HG03025 (cell line): ENCODE results near the gene DAB1.
A peak's percentile ranks its signal among the peaks of the same experiment; 100 is the strongest.

ENCODE experiments used
- ATAC-seq: cut with Tn5 transposase; IDR thresholded peaks from one replicate; pipeline ENCODE4 v1.9.1; 2021; ENCODE audit warnings: mild to moderate bottlenecking, moderate library complexity; ENCODE audit not compliant: unreplicated experiment, low FRiP score

Gene DAB1

DNA sequence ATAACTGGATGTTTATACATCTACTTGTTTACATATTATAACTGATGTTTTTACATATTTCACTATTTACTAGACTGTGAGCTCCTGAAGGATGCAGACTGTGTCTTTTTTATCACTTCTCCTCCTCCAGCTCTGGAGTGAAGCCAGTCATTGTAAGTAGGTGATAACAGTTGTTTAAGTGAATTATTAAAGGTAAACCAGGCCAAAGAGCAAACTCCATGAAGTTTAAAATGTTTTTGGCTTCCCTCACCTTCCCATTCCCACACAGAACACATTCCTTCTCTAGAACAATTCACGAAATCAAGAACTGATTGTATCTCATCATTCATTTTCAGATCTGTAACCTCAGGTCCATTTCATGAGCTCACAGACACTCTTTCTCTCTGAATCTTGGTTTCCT lies 98.3 kb downstream of the DAB1 start:
- ATAC-seq: no peak

- no peak for ATAC-seq
Measured at GRCh38 chr1:57325117-57325516, 98.7 kb downstream of the DAB1 start.

- no peak for ATAC-seq
Measured at GRCh38 chr1:57324388-57324787, 99.5 kb downstream of the DAB1 start.

DNA sequence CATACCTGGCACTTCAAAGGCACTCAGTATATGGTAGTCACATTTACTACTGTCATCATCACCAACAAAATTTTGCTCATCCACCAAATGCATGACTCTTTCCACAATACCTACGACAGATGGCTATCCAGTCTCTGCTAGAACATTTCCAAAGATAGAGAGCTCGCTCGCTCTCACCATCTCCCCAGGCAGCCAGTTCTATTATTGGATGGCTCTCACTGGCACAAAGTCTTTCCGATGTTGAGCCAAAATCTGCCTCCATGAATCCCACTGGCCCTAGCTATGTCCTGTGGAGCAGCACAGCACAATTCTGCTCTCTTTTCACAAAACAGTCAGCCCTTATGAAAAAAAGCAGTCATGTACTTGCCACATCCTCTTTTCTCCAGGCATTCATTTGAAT lies 102.1 kb downstream of the DAB1 start:
- no peak for ATAC-seq

- no peak for ATAC-seq
Measured at GRCh38 chr1:57319791-57320190, 104.1 kb downstream of the DAB1 start.

DNA sequence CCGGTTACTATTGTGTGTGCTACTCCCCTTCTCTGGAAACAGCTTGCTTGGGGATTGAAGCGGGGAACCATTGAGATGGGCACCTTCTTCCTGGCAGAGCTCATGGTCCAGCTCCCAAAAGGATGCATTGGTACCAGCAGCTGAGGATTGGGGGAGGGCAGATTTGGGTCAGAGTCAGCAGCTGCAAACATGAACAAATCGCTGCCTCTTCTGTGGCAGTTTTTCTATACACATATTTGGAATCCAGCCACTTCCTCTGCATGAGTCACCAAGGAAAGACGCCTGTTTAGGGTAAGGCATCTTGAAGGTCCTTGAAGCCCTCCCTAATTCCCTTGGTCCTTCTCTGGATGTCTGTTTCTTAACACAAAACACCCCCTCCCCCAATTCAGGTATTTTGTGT lies 104.7 kb downstream of the DAB1 start:
- ATAC-seq: no peak

DNA sequence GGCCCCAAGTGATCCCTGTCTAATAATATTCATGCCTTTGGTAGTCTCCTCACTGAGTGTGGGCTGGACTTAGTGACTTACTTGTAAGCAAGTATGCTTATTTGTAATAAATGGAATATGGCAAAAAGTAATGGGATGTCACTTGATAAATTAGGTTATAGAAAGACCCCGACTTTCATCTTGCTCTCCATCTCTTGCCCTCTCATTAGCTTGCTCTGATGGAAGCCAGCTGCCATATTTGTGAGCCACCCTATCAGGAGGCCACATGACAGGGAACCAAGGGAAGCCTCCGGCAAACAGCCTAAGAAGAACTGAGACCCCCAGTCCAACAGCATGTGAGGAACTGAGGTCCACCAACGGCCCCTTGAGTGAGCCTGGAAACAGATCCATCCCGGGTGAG lies 107.0 kb downstream of the DAB1 start:
- ATAC-seq: no peak

- ATAC-seq: no peak
Measured at GRCh38 chr1:57316291-57316690, 107.6 kb downstream of the DAB1 start.

DNA sequence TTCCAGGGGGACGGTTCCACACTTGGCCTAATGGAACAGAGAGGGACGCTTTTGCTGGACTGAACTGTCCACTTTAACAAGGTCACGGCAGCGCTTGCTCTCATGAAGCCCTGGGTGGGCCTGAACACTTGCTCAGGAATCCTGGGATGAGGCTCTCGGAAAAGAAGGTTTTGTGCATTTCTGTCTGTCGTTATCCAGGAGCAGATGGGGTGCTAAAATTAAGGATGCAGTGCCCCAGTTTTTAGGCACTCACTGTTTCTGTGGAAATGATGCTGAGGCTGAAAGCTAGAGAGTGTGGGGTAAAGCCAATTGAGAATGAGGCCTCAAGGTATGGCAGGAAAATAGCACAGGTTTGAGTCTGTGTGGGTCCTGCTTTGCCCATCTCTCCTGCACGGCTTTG lies 111.0 kb downstream of the DAB1 start:
- no peak for ATAC-seq

- no peak for ATAC-seq
Measured at GRCh38 chr1:57311411-57311810, 112.4 kb downstream of the DAB1 start.

GRCh38 chr1:57311006-57311405 lies 112.9 kb downstream of the DAB1 start:
- ATAC-seq: no peak

GRCh38 chr1:57309630-57310029 lies 114.2 kb downstream of the DAB1 start:
- ATAC-seq: no peak

GRCh38 chr1:57307392-57308170 lies 116.3 kb downstream of the DAB1 start:
- ATAC-seq: peak; percentile 71

DNA sequence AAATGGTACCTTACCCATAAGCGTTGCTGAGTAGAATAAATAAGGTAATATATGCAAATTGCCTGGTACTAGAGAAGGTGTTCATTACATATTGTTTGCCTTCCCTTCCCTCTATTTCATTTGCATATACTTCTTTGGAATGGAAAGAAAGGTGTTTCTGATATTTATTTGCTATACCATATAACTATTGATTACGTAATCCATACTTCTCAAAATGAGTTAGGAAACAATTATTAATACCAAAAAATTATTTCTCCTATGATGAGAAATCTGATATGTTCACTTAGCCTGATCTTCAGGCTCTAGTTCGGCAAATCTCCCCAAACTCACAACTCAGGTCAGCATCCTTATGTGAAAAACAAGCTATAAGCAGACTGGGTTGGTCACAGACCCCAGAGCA lies 119.3 kb downstream of the DAB1 start:
- ATAC-seq: no peak

DNA sequence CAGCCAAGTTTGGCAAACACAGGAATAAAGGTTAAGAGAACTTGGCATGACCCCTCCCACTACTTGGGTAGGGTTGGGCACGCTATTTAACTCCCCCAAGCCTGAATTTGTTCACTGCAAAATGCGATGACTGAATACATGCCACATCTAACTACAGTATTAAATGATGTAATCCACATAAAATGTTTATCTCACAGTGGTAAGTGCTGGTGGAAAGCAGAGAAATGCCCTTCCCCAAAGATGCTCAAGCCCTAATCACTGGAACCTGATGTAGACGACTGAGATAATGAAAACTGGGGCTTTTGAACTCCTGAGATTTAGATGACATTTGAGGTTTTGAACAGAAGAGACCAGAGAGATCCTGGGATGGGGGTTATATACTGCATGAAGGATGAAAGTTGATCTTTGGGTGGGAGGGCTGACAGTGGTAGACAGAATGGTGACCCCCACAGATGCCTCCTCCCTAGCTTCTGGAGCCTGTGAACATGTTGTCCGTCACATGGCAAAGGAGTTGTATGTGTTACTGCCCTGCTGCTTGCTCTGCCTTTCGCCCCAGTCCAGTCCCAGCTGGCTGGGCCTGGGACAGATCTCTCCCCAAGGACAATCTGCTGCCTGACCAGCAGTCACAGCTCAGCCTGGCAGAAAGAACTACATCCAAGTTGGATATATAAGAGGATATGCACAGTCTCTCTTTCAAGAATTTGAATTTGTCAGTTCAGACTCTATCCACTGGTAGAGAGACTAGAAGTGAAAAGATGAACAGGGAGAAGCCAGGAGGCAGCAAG lies 120.9 kb downstream of the DAB1 start:
- no peak for ATAC-seq

- ATAC-seq: no peak
Measured at GRCh38 chr1:57300186-57300585, 123.7 kb downstream of the DAB1 start.

- ATAC-seq: no peak
Measured at GRCh38 chr1:57296726-57297250, 127.1 kb downstream of the DAB1 start.

GRCh38 chr1:57295326-57295725 lies 128.5 kb downstream of the DAB1 start:
- ATAC-seq: no peak

- no peak for ATAC-seq
Measured at GRCh38 chr1:57294177-57294576, 129.7 kb downstream of the DAB1 start.

GRCh38 chr1:57293214-57293613 lies 130.6 kb downstream of the DAB1 start:
- no peak for ATAC-seq

- ATAC-seq: no peak
Measured at GRCh38 chr1:57289781-57290180, 134.1 kb downstream of the DAB1 start.

GRCh38 chr1:57285992-57286391 lies 137.9 kb downstream of the DAB1 start:
- no peak for ATAC-seq
